Measurements from ENCODE around the gene IRS2.

DNA sequence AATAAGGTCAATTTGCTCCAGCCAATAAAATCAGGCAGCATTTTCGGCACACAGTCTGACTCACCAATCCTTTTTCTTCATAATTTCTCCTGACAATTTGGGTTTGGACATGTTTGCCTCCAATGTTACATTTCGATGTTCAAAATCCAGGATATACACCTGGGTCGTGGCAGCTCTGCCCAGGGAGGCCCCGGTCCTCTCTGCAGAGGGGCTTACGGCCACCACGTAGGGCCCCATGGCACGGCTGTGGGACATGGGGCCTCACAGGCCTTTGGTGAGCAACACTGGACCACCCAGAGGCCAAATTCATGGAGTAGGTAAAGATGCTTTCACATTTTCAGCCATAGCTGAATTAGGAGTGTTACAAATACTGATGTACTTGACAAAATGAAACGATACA lies 25.4 kb downstream of the IRS2 start:
- TF ChIP-seq, protein P1, sequence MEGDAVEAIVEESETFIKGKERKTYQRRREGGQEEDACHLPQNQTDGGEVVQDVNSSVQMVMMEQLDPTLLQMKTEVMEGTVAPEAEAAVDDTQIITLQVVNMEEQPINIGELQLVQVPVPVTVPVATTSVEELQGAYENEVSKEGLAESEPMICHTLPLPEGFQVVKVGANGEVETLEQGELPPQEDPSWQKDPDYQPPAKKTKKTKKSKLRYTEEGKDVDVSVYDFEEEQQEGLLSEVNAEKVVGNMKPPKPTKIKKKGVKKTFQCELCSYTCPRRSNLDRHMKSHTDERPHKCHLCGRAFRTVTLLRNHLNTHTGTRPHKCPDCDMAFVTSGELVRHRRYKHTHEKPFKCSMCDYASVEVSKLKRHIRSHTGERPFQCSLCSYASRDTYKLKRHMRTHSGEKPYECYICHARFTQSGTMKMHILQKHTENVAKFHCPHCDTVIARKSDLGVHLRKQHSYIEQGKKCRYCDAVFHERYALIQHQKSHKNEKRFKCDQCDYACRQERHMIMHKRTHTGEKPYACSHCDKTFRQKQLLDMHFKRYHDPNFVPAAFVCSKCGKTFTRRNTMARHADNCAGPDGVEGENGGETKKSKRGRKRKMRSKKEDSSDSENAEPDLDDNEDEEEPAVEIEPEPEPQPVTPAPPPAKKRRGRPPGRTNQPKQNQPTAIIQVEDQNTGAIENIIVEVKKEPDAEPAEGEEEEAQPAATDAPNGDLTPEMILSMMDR (IDR thresholded peaks at IDR 0.05; ENCODE audit: control extremely low read depth in 1 of 3, insufficient read depth in 1 of 3, low read depth in 1 of 3, low read length in 3 of 3): no peak
- no peak for TF ChIP-seq GABPA (IDR thresholded peaks at IDR 0.05; ENCODE audit: borderline replicate concordance, insufficient read depth, low read length)
- no peak for TF ChIP-seq CEBPB (IDR thresholded peaks at IDR 0.05; ENCODE audit: low read depth, low read length)
- no peak for TF ChIP-seq MAFK (IDR thresholded peaks at IDR 0.05; ENCODE audit: low read depth, low read length)
- TF ChIP-seq YY1 (IDR thresholded peaks at IDR 0.05; ENCODE audit: low read depth, low read length): no peak

Data from H1 (cell line).